SK-N-SH (cell line): Measurements from ENCODE around the gene NUDT22. TPM values are rescaled to one million over a fixed set of nuclear protein-coding genes. Genes with fewer than 3 reads are reported as not detected.
A peak's percentile ranks its signal among the peaks of the same experiment; 100 is the strongest.

Source experiments
- CTCF ChIA-PET: fragments of 300-600, 350-600 bp; formaldehyde crosslinking; extraction: SDS; loops from one replicate; lab custom pipeline; 2021; lab: Yijun Ruan, JAX
- POLR2A ChIA-PET: fragments of 350-600 bp; sonication (Branson Sonifier 250); formaldehyde crosslinking; extraction: SDS; loops from one replicate; lab custom pipeline; 2020; ENCODE audit warnings: antibody characterized with exemption, inconsistent platforms; lab: Yijun Ruan, JAX
- DNase-seq: peaks from one replicate; pipeline ENCODE4 v3.0.0; 2012
- H2AFZ ChIP-seq: fragments of 200-600 bp; sonication (generic); 2 replicates; pipeline ENCODE4 v1.8.1; 2016; ENCODE audit warnings: antibody characterized with exemption, mild to moderate bottlenecking, low read depth
- H3F3A ChIP-seq: fragments of 200-600 bp; sonication (generic); replicated peaks from 2 replicates; pipeline ENCODE3; 2016; ENCODE audit warnings: antibody characterized with exemption, mild to moderate bottlenecking; ENCODE audit not compliant: insufficient read depth
- H3K27ac ChIP-seq, 2 experiments: fragments of 200-500 bp in 1 of 2; fragments of 200-600 bp in 1 of 2; sonication (Bioruptor generic) in 1 of 2; sonication (generic), shearing (Covaris generic) in 1 of 2; 2 replicates each; pipeline versions ENCODE4 v1.5.1 to v1.6.1; 2014 to 2016; ENCODE audit warnings: low read depth in 2 of 2, inconsistent platforms in 1 of 2, low read length in 1 of 2, mild to moderate bottlenecking in 1 of 2, mixed read lengths in 1 of 2
- H3K27me3 ChIP-seq: fragments of 200-600 bp; sonication (generic), shearing (Covaris generic); 2 replicates; pipeline ENCODE4 v1.6.1; 2016; ENCODE audit warnings: mixed run types; ENCODE audit not compliant: insufficient read depth
- H3K36me3 ChIP-seq, 2 experiments: fragments of 200-500 bp in 1 of 2; fragments of 200-600 bp in 1 of 2; sonication (Bioruptor generic) in 1 of 2; sonication (generic) in 1 of 2; replicated peaks in 1 of 2; 2 replicates each; pipeline versions ENCODE3 to v1.5.1; 2014 to 2016; ENCODE audit warnings: low read length in 1 of 2, mild to moderate bottlenecking in 1 of 2; ENCODE audit not compliant: insufficient read depth in 2 of 2, control insufficient read depth in 1 of 2
- H3K4me1 ChIP-seq, 2 experiments: fragments of 200-500 bp in 1 of 2; fragments of 200-600 bp in 1 of 2; sonication (Bioruptor generic) in 1 of 2; sonication (generic), shearing (Covaris generic) in 1 of 2; 2 replicates each; pipeline versions ENCODE4 v1.5.1 to v1.6.1; 2014 to 2016; ENCODE audit warnings: low read depth in 1 of 2, low read length in 1 of 2, mixed run types in 1 of 2; ENCODE audit not compliant: insufficient read depth in 2 of 2, control insufficient read depth in 1 of 2
- H3K4me2 ChIP-seq: fragments of 200-600 bp; sonication (generic), shearing (Covaris generic); 2 replicates; pipeline ENCODE4 v1.6.1; 2017; ENCODE audit warnings: mixed run types
- H3K4me3 ChIP-seq, 2 experiments: fragments of 200-500 bp in 1 of 2; fragments of 200-600 bp in 1 of 2; sonication (Bioruptor generic) in 1 of 2; sonication (generic), shearing (Covaris generic) in 1 of 2; 2 replicates each; pipeline versions ENCODE4 v1.5.1 to v1.8.1; 2014 to 2016; ENCODE audit warnings: low read depth in 2 of 2, inconsistent platforms in 1 of 2, low read length in 1 of 2, mild to moderate bottlenecking in 1 of 2, mixed read lengths in 1 of 2, moderate library complexity in 1 of 2
- H3K79me2 ChIP-seq: fragments of 200-600 bp; sonication (generic); 2 replicates; pipeline ENCODE4 v1.8.1; 2017; ENCODE audit warnings: mild to moderate bottlenecking; ENCODE audit not compliant: insufficient read depth
- H3K9ac ChIP-seq: fragments of 200-600 bp; sonication (generic); 2 replicates; pipeline ENCODE4 v1.6.1; 2017; ENCODE audit warnings: mixed run types
- H3K9me2 ChIP-seq: fragments of 200-600 bp; sonication (generic); 2 replicates; pipeline ENCODE4 v1.6.1; 2017; ENCODE audit warnings: mixed run types
- H3K9me3 ChIP-seq: fragments of 200-600 bp; sonication (generic); 2 replicates; pipeline ENCODE4 v1.6.1; 2017; ENCODE audit warnings: mixed run types, mild to moderate bottlenecking, moderate library complexity
- H4K20me1 ChIP-seq: fragments of 200-600 bp; sonication (generic); 2 replicates; pipeline ENCODE4 v1.6.1; 2017; ENCODE audit warnings: mild to moderate bottlenecking, mixed run types; ENCODE audit not compliant: insufficient read depth
- EZH2phosphoT487 ChIP-seq: fragments of 200-600 bp; sonication (generic); IDR thresholded peaks from 2 replicates; pipeline ENCODE4 v1.6.1; 2017; ENCODE audit warnings: low read depth, mixed run types, mild to moderate bottlenecking, antibody characterized with exemption, moderate library complexity, borderline replicate concordance
- FOXJ3 ChIP-seq: sonication (generic); formaldehyde crosslinking; IDR thresholded peaks from 2 replicates; pipeline ENCODE4 v1.5.1; 2020; ENCODE audit warnings: mild to moderate bottlenecking, missing genetic modification reagents
- GABPA ChIP-seq: IDR thresholded peaks from 2 replicates; pipeline ENCODE4 v1.4.0; 2012; ENCODE audit warnings: low read depth, mild to moderate bottlenecking
- JUND ChIP-seq: IDR thresholded peaks from 2 replicates; pipeline ENCODE4 v1.4.0; 2012
- MEF2A ChIP-seq: IDR thresholded peaks from 2 replicates; pipeline ENCODE4 v1.4.0; 2012; ENCODE audit warnings: low read depth, borderline replicate concordance
- POLR2AphosphoS5 ChIP-seq: IDR thresholded peaks from 2 replicates; pipeline ENCODE4 v1.6.1; 2012; ENCODE audit warnings: low read depth, low read length
- RCOR1 ChIP-seq: fragments of 150-350 bp; IDR thresholded peaks from 2 replicates; pipeline ENCODE4 v1.6.1; 2017; ENCODE audit warnings: antibody characterized with exemption, low read length
- WGBS: methylation state at CpG from one replicate; pipeline ENCODE4 v1.1.6; 2017; ENCODE audit warnings: low lambda C conversion rate; 5-methylcytosine and 5-hydroxymethylcytosine counted together
- polyA plus RNA-seq, 3 experiments: library from polyadenylated mRNA; depleted of rRNA; stranded (reverse); fragments of >200 nt; gene quantifications; 2 replicates each; pipeline ENCODE4 v1.2.3, GENCODE V29; 2012
- TF ChIP-seq, protein P1 (sequence below): IDR thresholded peaks from 2 replicates; pipeline ENCODE4 v1.4.0; 2012; ENCODE audit warnings: low read depth
- TF ChIP-seq, protein P2 (sequence below): fragments of 150-350 bp; IDR thresholded peaks from 2 replicates; pipeline ENCODE4 v1.6.1; 2016; ENCODE audit warnings: mild to moderate bottlenecking, low read depth, low read length
- TF ChIP-seq, protein P3 (sequence below): IDR thresholded peaks from 2 replicates; pipeline ENCODE4; 2012
- TF ChIP-seq, protein P4 (sequence below): IDR thresholded peaks from 2 replicates; pipeline ENCODE4 v1.4.0; 2012; ENCODE audit warnings: low read depth, borderline replicate concordance
- TF ChIP-seq, protein P5 (sequence below): IDR thresholded peaks from 2 replicates; pipeline ENCODE4 v1.6.1; 2012; ENCODE audit warnings: mild to moderate bottlenecking, low read depth, low read length, moderate library complexity

Gene NUDT22
- polyA plus RNA-seq, 1 of the 3 experiments (the other 2 are of a cell fraction) = 72.7 TPM

DNA sequence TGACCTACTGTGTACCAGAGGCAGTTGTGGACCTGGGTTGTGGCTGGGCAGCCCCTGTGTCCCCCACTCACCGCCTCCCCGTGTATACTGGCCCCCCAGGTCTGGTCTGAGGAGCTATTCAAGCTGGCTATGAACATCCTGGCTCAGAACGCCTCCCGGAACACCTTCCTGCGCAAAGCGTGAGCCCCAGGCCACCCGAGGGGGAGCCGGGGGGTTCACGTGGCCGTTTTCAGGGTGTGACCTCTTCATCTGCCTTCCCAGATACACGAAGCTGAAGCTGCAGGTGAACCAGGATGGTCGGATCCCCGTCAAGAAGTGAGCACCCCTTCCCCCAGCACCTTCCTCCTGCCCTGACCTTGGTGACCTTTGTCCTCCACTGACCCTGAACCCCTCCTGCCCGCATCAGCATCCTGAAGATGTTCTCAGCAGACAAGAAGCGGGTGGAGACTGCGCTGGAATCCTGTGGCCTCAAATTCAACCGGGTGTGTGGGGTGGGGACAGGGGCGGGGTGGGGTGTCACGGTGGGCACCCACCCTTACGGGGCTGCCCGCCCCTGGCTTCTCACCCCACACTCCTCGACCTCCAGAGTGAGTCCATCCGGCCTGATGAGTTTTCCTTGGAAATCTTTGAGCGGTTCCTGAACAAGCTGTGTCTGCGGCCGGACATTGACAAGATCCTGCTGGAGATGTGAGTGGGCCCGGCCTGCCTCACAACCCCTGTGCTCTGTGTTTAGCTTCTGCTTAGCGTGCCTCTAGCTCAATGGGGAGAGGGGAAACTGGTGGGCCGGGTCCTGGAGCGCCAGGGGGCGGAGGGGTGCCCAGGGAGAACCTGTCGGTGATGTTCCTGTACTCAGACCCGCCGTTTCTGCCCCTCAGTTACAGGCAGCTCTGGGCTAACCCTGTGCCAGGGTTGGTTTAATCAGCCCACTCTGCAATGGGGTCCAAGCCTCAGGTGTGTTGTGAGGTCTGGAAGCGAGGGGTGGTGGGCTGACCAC lies 29.4 kb downstream of the NUDT22 start (continued):
- no peak for TF ChIP-seq GABPA
- TF ChIP-seq, protein P1, sequence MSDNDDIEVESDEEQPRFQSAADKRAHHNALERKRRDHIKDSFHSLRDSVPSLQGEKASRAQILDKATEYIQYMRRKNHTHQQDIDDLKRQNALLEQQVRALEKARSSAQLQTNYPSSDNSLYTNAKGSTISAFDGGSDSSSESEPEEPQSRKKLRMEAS = no peak

DNA sequence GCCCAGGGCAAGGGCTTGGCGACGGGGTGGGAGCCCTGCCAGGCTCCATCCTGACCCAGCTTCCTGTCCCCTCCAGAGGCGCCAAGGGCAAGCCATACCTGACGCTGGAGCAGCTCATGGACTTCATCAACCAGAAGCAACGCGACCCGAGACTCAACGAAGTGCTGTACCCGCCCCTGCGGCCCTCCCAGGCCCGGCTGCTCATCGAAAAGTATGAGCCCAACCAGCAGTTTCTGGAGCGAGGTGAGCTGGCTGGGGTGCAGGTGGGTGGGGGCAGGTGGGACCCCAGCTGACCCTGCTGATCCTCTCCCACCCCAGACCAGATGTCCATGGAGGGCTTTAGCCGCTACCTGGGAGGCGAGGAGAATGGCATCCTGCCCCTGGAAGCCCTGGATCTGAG lies 30.2 kb downstream of the NUDT22 start:
- Histone ChIP-seq H3K4me3 (no peak overlapping the region), H3K4me1 (peaks cover 10 to 16% of the 10 kb centered on the region in 2 experiments; a peak in 2 of 4 replicates), H2AFZ (no peak overlapping the region), H3K9ac (no peak overlapping the region), H3K9me3 (no peaks in the 10 kb centered on the region), H4K20me1 (peaks cover 14% of the 10 kb centered on the region), H3K27ac (no peak overlapping the region), H3K79me2 (peaks cover 30% of the 10 kb centered on the region), H3F3A (peaks cover 3% of the 10 kb centered on the region), H3K27me3 (no peaks in the 10 kb centered on the region), H3K9me2 (no peaks in the 10 kb centered on the region), H3K4me2 (no peak overlapping the region), H3K36me3 (peaks cover 22 to 34% of the 10 kb centered on the region in 2 experiments)
- ChIA-PET CTCF (no interaction called here), POLR2A (no interaction called here)
- WGBS = 99% methylated on average over 9 of the region's 15 CpGs
- peak; percentile 19 for DNase-seq
- TF ChIP-seq JUND = no peak
- TF ChIP-seq EZH2phosphoT487 = no peak
- TF ChIP-seq, protein P2, sequence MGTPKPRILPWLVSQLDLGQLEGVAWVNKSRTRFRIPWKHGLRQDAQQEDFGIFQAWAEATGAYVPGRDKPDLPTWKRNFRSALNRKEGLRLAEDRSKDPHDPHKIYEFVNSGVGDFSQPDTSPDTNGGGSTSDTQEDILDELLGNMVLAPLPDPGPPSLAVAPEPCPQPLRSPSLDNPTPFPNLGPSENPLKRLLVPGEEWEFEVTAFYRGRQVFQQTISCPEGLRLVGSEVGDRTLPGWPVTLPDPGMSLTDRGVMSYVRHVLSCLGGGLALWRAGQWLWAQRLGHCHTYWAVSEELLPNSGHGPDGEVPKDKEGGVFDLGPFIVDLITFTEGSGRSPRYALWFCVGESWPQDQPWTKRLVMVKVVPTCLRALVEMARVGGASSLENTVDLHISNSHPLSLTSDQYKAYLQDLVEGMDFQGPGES = no peak
- TF ChIP-seq POLR2AphosphoS5 = no peak
- TF ChIP-seq, protein P3, sequence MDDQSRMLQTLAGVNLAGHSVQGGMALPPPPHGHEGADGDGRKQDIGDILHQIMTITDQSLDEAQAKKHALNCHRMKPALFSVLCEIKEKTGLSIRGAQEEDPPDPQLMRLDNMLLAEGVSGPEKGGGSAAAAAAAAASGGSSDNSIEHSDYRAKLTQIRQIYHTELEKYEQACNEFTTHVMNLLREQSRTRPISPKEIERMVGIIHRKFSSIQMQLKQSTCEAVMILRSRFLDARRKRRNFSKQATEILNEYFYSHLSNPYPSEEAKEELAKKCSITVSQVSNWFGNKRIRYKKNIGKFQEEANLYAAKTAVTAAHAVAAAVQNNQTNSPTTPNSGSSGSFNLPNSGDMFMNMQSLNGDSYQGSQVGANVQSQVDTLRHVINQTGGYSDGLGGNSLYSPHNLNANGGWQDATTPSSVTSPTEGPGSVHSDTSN = no peak
- TF ChIP-seq, protein P4, sequence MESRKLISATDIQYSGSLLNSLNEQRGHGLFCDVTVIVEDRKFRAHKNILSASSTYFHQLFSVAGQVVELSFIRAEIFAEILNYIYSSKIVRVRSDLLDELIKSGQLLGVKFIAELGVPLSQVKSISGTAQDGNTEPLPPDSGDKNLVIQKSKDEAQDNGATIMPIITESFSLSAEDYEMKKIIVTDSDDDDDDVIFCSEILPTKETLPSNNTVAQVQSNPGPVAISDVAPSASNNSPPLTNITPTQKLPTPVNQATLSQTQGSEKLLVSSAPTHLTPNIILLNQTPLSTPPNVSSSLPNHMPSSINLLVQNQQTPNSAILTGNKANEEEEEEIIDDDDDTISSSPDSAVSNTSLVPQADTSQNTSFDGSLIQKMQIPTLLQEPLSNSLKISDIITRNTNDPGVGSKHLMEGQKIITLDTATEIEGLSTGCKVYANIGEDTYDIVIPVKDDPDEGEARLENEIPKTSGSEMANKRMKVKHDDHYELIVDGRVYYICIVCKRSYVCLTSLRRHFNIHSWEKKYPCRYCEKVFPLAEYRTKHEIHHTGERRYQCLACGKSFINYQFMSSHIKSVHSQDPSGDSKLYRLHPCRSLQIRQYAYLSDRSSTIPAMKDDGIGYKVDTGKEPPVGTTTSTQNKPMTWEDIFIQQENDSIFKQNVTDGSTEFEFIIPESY = no peak
- TF ChIP-seq FOXJ3 = no peak
- TF ChIP-seq MEF2A = no peak
- TF ChIP-seq, protein P5, sequence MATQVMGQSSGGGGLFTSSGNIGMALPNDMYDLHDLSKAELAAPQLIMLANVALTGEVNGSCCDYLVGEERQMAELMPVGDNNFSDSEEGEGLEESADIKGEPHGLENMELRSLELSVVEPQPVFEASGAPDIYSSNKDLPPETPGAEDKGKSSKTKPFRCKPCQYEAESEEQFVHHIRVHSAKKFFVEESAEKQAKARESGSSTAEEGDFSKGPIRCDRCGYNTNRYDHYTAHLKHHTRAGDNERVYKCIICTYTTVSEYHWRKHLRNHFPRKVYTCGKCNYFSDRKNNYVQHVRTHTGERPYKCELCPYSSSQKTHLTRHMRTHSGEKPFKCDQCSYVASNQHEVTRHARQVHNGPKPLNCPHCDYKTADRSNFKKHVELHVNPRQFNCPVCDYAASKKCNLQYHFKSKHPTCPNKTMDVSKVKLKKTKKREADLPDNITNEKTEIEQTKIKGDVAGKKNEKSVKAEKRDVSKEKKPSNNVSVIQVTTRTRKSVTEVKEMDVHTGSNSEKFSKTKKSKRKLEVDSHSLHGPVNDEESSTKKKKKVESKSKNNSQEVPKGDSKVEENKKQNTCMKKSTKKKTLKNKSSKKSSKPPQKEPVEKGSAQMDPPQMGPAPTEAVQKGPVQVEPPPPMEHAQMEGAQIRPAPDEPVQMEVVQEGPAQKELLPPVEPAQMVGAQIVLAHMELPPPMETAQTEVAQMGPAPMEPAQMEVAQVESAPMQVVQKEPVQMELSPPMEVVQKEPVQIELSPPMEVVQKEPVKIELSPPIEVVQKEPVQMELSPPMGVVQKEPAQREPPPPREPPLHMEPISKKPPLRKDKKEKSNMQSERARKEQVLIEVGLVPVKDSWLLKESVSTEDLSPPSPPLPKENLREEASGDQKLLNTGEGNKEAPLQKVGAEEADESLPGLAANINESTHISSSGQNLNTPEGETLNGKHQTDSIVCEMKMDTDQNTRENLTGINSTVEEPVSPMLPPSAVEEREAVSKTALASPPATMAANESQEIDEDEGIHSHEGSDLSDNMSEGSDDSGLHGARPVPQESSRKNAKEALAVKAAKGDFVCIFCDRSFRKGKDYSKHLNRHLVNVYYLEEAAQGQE = no peak
- TF ChIP-seq, protein P1 = no peak
- TF ChIP-seq RCOR1 = no peak
